B cell (primary cell): Measurements from ENCODE around the gene GOLPH3. TPM values are rescaled to one million over a fixed set of nuclear protein-coding genes. Genes with fewer than 3 reads are reported as not detected.

Experiments used
- ATAC-seq: fragments of 200-7000 bp; cut with Tn5 transposase; one replicate; pipeline ENCODE4 v1.10.0; 2021; ENCODE audit warnings: low read depth, mild to moderate bottlenecking, moderate number of reproducible peaks, moderate library complexity
- CTCF ChIA-PET: fragments of 350-600 bp; sonication (Branson Sonifier 250); formaldehyde crosslinking; loops from one replicate; lab custom pipeline; 2021; ENCODE audit warnings: antibody characterized with exemption, inconsistent platforms; lab: Charles Lee
- POLR2A ChIA-PET: fragments of 350-600 bp; sonication (Branson Sonifier 250); formaldehyde crosslinking; loops from one replicate; lab custom pipeline; 2021; ENCODE audit warnings: antibody characterized with exemption; lab: Charles Lee
- DNase-seq: peaks from one replicate; pipeline ENCODE4 v3.0.0; 2013
- H2AFZ ChIP-seq: 2 replicates; pipeline ENCODE4 v1.6.1; 2012; ENCODE audit warnings: mild to moderate bottlenecking, low read depth, low read length; ENCODE audit not compliant: insufficient read depth, poor library complexity, severe bottlenecking
- H3K27ac ChIP-seq, 2 donors: 1 replicate in 1 of 2; 2 replicates in 1 of 2; pipeline ENCODE4 v1.5.1; 2012 to 2013; ENCODE audit warnings: low read length in 2 of 2, mild to moderate bottlenecking in 2 of 2, moderate library complexity in 1 of 2
- H3K27me3 ChIP-seq, 4 experiments: fragments of 200-600 bp in 1 of 4; sonication (generic) in 1 of 4; replicated peaks in 1 of 4; 1 replicate in 2 of 4; 2 replicates in 2 of 4; pipeline versions ENCODE4 v1.6.1 to v1.7.0; 2013 to 2016; ENCODE audit warnings: low read length in 3 of 4, mild to moderate bottlenecking in 2 of 4, mixed read lengths in 1 of 4, moderate library complexity in 1 of 4; ENCODE audit not compliant: insufficient read depth in 4 of 4, control insufficient read depth in 3 of 4; ENCODE audit errors: control extremely low read depth in 1 of 4
- H3K36me3 ChIP-seq, 2 experiments: replicated peaks in 1 of 2; 1 replicate in 1 of 2; 2 replicates in 1 of 2; pipeline versions ENCODE4 v1.6.1 to v1.7.1; 2013; ENCODE audit warnings: low read length in 1 of 2; ENCODE audit not compliant: insufficient read depth in 2 of 2, control insufficient read depth in 1 of 2; ENCODE audit errors: control extremely low read depth in 1 of 2, extremely low read depth in 1 of 2
- H3K4me1 ChIP-seq, 2 donors: fragments of 200-600 bp in 1 of 2; sonication (generic) in 1 of 2; 1 replicate in 1 of 2; 2 replicates in 1 of 2; pipeline versions ENCODE4 v1.5.1 to v1.6.1; 2013 to 2017; ENCODE audit warnings: low read length in 2 of 2; ENCODE audit not compliant: control insufficient read depth in 2 of 2, insufficient read depth in 2 of 2
- H3K4me2 ChIP-seq: replicated peaks from 2 replicates; pipeline ENCODE3; 2012; ENCODE audit warnings: mild to moderate bottlenecking, low read depth, low read length; ENCODE audit not compliant: poor library complexity, severe bottlenecking
- H3K4me3 ChIP-seq, 5 experiments: fragments of 200-600 bp in 1 of 5; sonication (generic) in 1 of 5; 1 replicate in 3 of 5; 2 replicates in 2 of 5; pipeline versions ENCODE4 v1.5.1 to v1.7.0; 2011 to 2016; ENCODE audit warnings: low read length in 4 of 5, mild to moderate bottlenecking in 4 of 5, low read depth in 2 of 5, control low read depth in 1 of 5, moderate library complexity in 1 of 5; ENCODE audit not compliant: insufficient read depth in 1 of 5; ENCODE audit errors: control extremely low read depth in 1 of 5, extremely low read depth in 1 of 5
- H3K79me2 ChIP-seq: fragments of 200-600 bp; sonication (generic); one replicate; pipeline ENCODE4 v1.6.0; 2016; ENCODE audit warnings: low read length; ENCODE audit not compliant: control insufficient read depth, insufficient read depth
- H3K9ac ChIP-seq: fragments of 200-600 bp; sonication (generic); 2 replicates; pipeline ENCODE4 v1.6.1; 2017; ENCODE audit warnings: mild to moderate bottlenecking, low read length, moderate library complexity
- H3K9me3 ChIP-seq, 3 donors: one replicate each; pipeline versions ENCODE4 v1.6.1 to v1.7.1; 2013; ENCODE audit warnings: low read length in 2 of 3; ENCODE audit not compliant: control insufficient read depth in 2 of 3, insufficient read depth in 1 of 3; ENCODE audit errors: control extremely low read depth in 1 of 3
- H4K20me1 ChIP-seq: 2 replicates; pipeline ENCODE4 v1.6.0; 2012; ENCODE audit warnings: mild to moderate bottlenecking, low read length; ENCODE audit not compliant: insufficient read depth, control insufficient read depth, poor library complexity, severe bottlenecking
- H3K27ac Mint-ChIP-seq: one replicate; pipeline ENCODE4 v1.8.0; 2021; ENCODE audit warnings: mixed read lengths
- H3K27me3 Mint-ChIP-seq: one replicate; pipeline ENCODE4 v1.8.0; 2021; ENCODE audit warnings: mixed read lengths
- H3K4me1 Mint-ChIP-seq: one replicate; pipeline ENCODE4 v1.8.0; 2021; ENCODE audit warnings: mixed read lengths
- H3K4me3 Mint-ChIP-seq: one replicate; pipeline ENCODE4 v1.8.0; 2021; ENCODE audit warnings: mixed read lengths
- H3K9me3 Mint-ChIP-seq: one replicate; pipeline ENCODE4 v1.8.0; 2022; ENCODE audit warnings: mixed read lengths; ENCODE audit not compliant: insufficient read depth
- EZH2 ChIP-seq: IDR thresholded peaks from 2 replicates; pipeline ENCODE4 v1.6.1; 2012; ENCODE audit warnings: borderline replicate concordance, low read depth, mild to moderate bottlenecking, moderate library complexity, low read length; ENCODE audit not compliant: insufficient read depth, poor library complexity, severe bottlenecking
- WGBS: methylation state at CpG from one replicate; pipeline ENCODE4 v1.1.5; 2013; ENCODE audit warnings: missing lambda C conversion rate; ENCODE audit not compliant: insufficient coverage; 5-methylcytosine and 5-hydroxymethylcytosine counted together
- intact Hi-C: fragments of 100-400 bp; cut with micrococcal nuclease; formaldehyde crosslinking; loops from one replicate; pipeline ENCODE4 v1.10.0; 2022
- polyA plus RNA-seq: library from polyadenylated mRNA; depleted of rRNA; stranded (reverse); fragments of >200 nt; gene quantifications from 2 replicates; pipeline ENCODE4 v1.2.3, GENCODE V29; 2012
- total RNA-seq, 2 donors: library from RNA; stranded (reverse); fragments of 120-200 nt in 1 of 2; gene quantifications; 1 replicate in 1 of 2; 2 replicates in 1 of 2; pipeline versions ENCODE4 v1.2.3 to v1.2.4, GENCODE V29; 2013 to 2022
- TF ChIP-seq, protein P1 (sequence below): fragments of 200-600 bp; IDR thresholded peaks from one replicate; pipeline ENCODE4 v1.8.0; 2022; ENCODE audit warnings: antibody characterized with exemption, mild to moderate bottlenecking

The GOLPH3 gene
- total and polyA plus RNA-seq, 2 donors (not counting 1 experiment from before 2014, with no cell fraction given): 16.2 to 62.6 TPM

DNA sequence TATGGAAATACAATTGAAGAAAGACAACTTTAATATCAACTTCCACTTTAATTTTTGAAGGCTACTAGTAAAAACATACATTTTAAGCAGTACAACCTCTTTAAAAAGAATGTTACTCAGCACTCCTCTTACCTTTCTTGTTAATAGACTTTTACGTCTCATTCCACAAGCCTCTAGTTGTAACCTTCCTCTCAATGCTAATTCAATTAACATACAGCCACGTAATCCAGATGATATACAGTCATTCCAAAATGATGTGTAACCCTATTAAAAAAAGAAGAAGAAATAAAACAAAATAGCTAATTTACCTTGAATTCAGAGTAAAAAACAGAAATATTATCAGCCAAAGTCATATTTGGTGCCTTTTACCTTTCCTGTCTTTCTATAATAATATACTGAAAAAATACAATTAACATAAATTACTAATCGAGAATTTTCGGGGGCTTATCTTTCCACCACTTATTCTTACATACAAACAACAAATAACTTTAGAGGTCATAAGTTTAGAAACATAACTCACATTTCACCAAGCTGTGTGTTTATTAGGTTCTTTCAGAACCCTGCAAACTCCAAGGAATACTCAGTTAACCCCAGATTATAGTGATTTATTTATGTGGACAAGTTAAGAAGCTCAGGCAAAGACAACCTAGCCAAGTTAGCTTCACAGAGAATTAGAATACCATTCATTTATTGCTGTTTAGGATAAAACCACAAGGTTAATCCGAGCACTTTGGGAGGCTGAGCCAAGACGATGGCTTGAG, 30.3 kb downstream of the GOLPH3 start:
- 93% methylated on average over 2 of the region's 6 CpGs for WGBS
- POLR2A ChIA-PET: interaction anchor here (0.5 kb wide), 1 partner anchor 68 kb away, joined by 4 read pairs; no protein-coding TSS in a partner anchor
- no peak for TF ChIP-seq EZH2
- TF ChIP-seq, protein P1, sequence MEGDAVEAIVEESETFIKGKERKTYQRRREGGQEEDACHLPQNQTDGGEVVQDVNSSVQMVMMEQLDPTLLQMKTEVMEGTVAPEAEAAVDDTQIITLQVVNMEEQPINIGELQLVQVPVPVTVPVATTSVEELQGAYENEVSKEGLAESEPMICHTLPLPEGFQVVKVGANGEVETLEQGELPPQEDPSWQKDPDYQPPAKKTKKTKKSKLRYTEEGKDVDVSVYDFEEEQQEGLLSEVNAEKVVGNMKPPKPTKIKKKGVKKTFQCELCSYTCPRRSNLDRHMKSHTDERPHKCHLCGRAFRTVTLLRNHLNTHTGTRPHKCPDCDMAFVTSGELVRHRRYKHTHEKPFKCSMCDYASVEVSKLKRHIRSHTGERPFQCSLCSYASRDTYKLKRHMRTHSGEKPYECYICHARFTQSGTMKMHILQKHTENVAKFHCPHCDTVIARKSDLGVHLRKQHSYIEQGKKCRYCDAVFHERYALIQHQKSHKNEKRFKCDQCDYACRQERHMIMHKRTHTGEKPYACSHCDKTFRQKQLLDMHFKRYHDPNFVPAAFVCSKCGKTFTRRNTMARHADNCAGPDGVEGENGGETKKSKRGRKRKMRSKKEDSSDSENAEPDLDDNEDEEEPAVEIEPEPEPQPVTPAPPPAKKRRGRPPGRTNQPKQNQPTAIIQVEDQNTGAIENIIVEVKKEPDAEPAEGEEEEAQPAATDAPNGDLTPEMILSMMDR: no peak
- Histone ChIP-seq H3K4me2 (no peak overlapping the region), H3K4me1 (peaks cover 0 to 2% of the 10 kb centered on the region in 2 donors), H3K27me3 (no peaks in the 10 kb centered on the region), H3K4me3 (no peak overlapping the region), H3K79me2 (peaks cover 74% of the 10 kb centered on the region), H4K20me1 (peaks cover 57% of the 10 kb centered on the region), H3K9ac (no peak overlapping the region), H3K9me3 (no peaks in the 10 kb centered on the region), H3K36me3 (peaks cover 1 to 12% of the 10 kb centered on the region in 2 experiments), H2AFZ (no peak overlapping the region), H3K27ac (no peak overlapping the region)
- no peak overlapping the region for H3K4me3 Mint-ChIP-seq
- CTCF ChIA-PET: interaction anchor here (1.0 kb wide), 1 partner anchor 8 kb away, joined by 3 read pairs; no protein-coding TSS in a partner anchor
- no peak overlapping the region for H3K27ac Mint-ChIP-seq
- DNase-seq: no peak
- intact Hi-C loops: no loop called here
- no peak for ATAC-seq
- no peaks in the 10 kb centered on the region for H3K27me3 Mint-ChIP-seq
- no peaks in the 10 kb centered on the region for H3K9me3 Mint-ChIP-seq
- H3K4me1 Mint-ChIP-seq: peaks cover 23% of the 10 kb centered on the region

DNA sequence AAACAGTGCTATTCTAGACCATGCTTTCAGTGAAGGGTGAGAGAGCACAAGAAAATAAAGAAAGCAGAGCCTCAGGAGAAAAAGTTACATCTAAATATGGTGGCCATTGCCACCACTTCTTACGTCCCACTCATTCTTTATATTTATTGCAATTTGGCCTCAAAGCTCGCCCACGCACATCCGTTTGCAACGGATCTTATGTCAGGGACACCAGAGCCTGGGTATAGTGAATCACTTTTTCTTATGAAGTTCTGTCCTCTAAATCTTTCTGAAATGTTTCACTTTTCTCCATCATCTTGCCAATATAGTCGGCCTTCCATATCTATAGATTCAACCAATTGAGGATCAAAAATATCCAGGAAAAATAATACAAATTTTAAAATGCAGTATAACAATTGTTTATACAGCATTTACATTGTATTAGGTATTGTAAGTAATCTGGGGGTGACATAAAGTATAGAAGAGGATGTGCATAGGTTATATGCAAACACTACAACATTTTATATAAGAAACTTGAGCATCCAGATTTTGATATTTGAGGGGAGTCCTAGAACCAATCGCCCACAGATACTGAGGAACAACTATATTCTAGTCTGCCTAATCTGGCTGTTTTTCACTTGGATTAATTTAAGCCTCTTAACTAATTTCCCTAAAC, 35.2 kb downstream of the GOLPH3 start:
- Histone ChIP-seq H3K79me2 (peaks cover 36% of the 10 kb centered on the region), H3K4me1 (no peaks in the 10 kb centered on the region), H3K27ac (no peak overlapping the region), H2AFZ (no peak overlapping the region), H3K9me3 (no peaks in the 10 kb centered on the region), H4K20me1 (peaks cover 21% of the 10 kb centered on the region), H3K4me3 (no peak overlapping the region), H3K9ac (no peak overlapping the region), H3K4me2 (no peak overlapping the region), H3K27me3 (no peaks in the 10 kb centered on the region), H3K36me3 (peaks cover 4 to 25% of the 10 kb centered on the region in 2 experiments)
- Mint-ChIP-seq H3K4me1 (no peaks in the 10 kb centered on the region), H3K4me3 (no peak overlapping the region), H3K27ac (no peak overlapping the region), H3K9me3 (no peaks in the 10 kb centered on the region), H3K27me3 (no peaks in the 10 kb centered on the region)
- ATAC-seq (no peak), DNase-seq (no peak)
- 100% methylated on average over 2 of the region's 7 CpGs for WGBS
- POLR2A ChIA-PET: no interaction called here
- intact Hi-C loops: no loop called here
- TF ChIP-seq, protein P1: no peak
- no peak for TF ChIP-seq EZH2
- CTCF ChIA-PET: no interaction called here
